Chondrocyte (in vitro differentiated cells): ENCODE data around the gene KLRD1. TPM values are rescaled to one million over a fixed set of nuclear protein-coding genes. Genes with fewer than 3 reads are reported as not detected.

Experiments used
- DNase-seq: peaks from one replicate; pipeline ENCODE4 v3.0.0; 2021; ENCODE audit warnings: mixed read lengths, low spot score
- H3K27ac Mint-ChIP-seq: one replicate; pipeline ENCODE4 v1.8.0; 2021; ENCODE audit warnings: mild to moderate bottlenecking, moderate library complexity, mixed read lengths; ENCODE audit not compliant: unreplicated experiment
- H3K27me3 Mint-ChIP-seq: 2 replicates; pipeline ENCODE4 v1.8.0; 2021; ENCODE audit warnings: low read depth, mixed read lengths
- H3K36me3 Mint-ChIP-seq: 2 replicates; pipeline ENCODE4 v1.8.0; 2021; ENCODE audit warnings: low read depth, mixed read lengths
- H3K4me1 Mint-ChIP-seq: 2 replicates; pipeline ENCODE4 v1.8.0; 2021; ENCODE audit warnings: low read depth, mild to moderate bottlenecking, mixed read lengths
- H3K4me3 Mint-ChIP-seq: one replicate; pipeline ENCODE4 v1.8.0; 2021; ENCODE audit warnings: mild to moderate bottlenecking, moderate library complexity, mixed read lengths; ENCODE audit not compliant: unreplicated experiment
- H3K9me3 Mint-ChIP-seq: 2 replicates; pipeline ENCODE4 v1.8.0; 2021; ENCODE audit warnings: low read depth, mixed read lengths
- CTCF ChIP-seq: fragments of 200-600 bp; sonication (generic); IDR thresholded peaks from 2 replicates; pipeline ENCODE4 v1.5.0; 2021; ENCODE audit warnings: antibody characterized with exemption, mild to moderate bottlenecking, moderate library complexity
- total RNA-seq: library from RNA; stranded (reverse); gene quantifications from 3 replicates; pipeline ENCODE4 v1.2.1, GENCODE V29; 2021

The KLRD1 gene
- total RNA-seq, 1 donor from 2014 or later, result 0.22 TPM

DNA sequence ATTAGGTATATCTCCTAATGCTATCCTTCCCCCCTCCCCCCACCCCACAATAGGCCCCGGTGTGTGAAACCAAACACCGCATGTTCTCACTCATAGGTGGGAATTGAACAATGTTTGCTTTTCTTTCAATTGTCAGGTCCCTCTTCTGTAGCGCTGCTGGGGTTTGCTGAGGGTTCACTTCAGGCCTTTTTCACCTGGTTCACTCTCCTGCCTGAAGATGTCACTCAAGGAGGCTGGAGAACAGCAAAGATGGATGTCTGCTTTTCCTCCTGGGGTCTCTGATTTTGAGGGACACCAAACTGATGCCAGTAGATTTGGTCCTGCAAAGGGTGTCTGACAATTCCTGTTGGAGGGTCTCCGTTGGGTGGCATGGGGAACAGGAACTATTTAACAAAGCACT lies 46.4 kb downstream of the KLRD1 start:
- DNase-seq, result no peak
- H3K27ac Mint-ChIP-seq, result no peak overlapping the region
- no peaks in the 10 kb centered on the region for H3K27me3 Mint-ChIP-seq
- TF ChIP-seq CTCF, result no peak
- peaks cover 5% of the 10 kb centered on the region for H3K36me3 Mint-ChIP-seq
- H3K4me1 Mint-ChIP-seq, result peaks cover 16% of the 10 kb centered on the region
- peaks cover 13% of the 10 kb centered on the region for H3K9me3 Mint-ChIP-seq
- H3K4me3 Mint-ChIP-seq, result no peak overlapping the region

- H3K4me1 Mint-ChIP-seq, result peaks cover 18% of the 10 kb centered on the region
- H3K9me3 Mint-ChIP-seq, result peaks cover 13% of the 10 kb centered on the region
- H3K36me3 Mint-ChIP-seq, result peaks cover 5% of the 10 kb centered on the region
- no peak for TF ChIP-seq CTCF
- no peak overlapping the region for H3K4me3 Mint-ChIP-seq
- H3K27ac Mint-ChIP-seq, result no peak overlapping the region
- no peaks in the 10 kb centered on the region for H3K27me3 Mint-ChIP-seq
- no peak for DNase-seq
These were observed 46.8 kb downstream of the KLRD1 start for GRCh38 chr12:10354502-10354901.

DNA sequence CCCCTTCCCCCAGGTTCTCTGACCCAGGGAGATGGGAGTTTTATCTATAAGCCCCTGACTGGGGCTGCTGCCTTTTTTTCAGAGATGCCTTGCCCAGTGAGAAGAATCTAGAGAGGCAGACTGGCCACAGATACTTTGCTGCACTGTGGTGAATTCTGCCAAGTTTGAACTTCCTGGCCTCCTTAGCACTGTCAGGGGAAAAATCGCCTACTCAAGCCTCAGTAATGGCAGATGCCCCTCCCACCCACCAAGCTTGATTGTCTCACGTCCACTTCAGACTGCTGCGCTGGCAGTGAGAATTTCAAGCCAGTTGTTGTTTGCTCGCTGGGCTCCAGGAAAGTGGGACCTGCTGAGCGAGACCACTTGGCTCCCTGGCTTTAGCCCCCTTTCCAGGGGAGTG lies 50.5 kb downstream of the KLRD1 start:
- Mint-ChIP-seq H3K27ac (no peak overlapping the region), H3K4me1 (peaks cover 24% of the 10 kb centered on the region), H3K9me3 (no peaks in the 10 kb centered on the region), H3K4me3 (no peak overlapping the region), H3K27me3 (no peaks in the 10 kb centered on the region), H3K36me3 (no peaks in the 10 kb centered on the region)
- no peak for TF ChIP-seq CTCF
- no peak for DNase-seq

DNA sequence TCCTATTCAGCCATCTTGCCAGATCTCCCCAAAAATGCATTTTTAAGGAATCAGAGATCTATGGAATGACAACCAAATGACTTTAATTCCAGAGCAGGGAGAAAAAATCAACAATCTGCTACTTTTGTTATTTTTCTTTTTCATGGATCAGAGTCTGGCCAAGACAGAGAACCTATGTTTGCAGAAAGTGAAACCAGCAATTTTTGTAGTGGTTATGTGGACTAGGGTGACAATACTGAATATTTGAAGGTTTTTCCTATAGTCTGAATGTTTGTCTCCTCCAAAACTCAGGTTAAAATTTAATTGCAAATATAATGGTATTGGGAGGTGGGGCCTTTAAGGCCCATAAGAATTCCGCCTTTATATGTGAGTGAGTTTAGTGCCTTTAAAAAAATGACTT lies 51.3 kb downstream of the KLRD1 start:
- H3K27ac Mint-ChIP-seq, result peak overlapping the region; percentile 27
- no peak for DNase-seq
- no peak for TF ChIP-seq CTCF

GRCh38 chr12:10361084-10361483 lies 53.4 kb downstream of the KLRD1 start:
- Mint-ChIP-seq H3K4me1 (peaks cover 13% of the 10 kb centered on the region), H3K4me3 (no peak overlapping the region), H3K27ac (peak overlapping the region; percentile 52), H3K9me3 (no peaks in the 10 kb centered on the region), H3K27me3 (no peaks in the 10 kb centered on the region), H3K36me3 (no peaks in the 10 kb centered on the region)
- TF ChIP-seq CTCF, result no peak
- no peak for DNase-seq

More for the DNA sequence above, 51.3 kb downstream of the KLRD1 start:
- Mint-ChIP-seq H3K9me3 (no peaks in the 10 kb centered on the region), H3K27me3 (no peaks in the 10 kb centered on the region), H3K36me3 (no peaks in the 10 kb centered on the region), H3K4me3 (no peak overlapping the region), H3K4me1 (peaks cover 24% of the 10 kb centered on the region)
